HG02943 (cell line): ENCODE data around the gene TCERG1L.
"Not testable (repeated sequence)": the region's sequence is repeated elsewhere in the genome, so short reads cannot be mapped to it uniquely, and the experiment has no call there.

Experiments
- ATAC-seq: cut with Tn5 transposase; IDR thresholded peaks from one replicate; pipeline ENCODE4 v1.9.1; 2021; ENCODE audit warnings: mild to moderate bottlenecking, low read depth, moderate library complexity; ENCODE audit not compliant: unreplicated experiment

The TCERG1L gene

GRCh38 chr10:131116216-131116990, 195.1 kb downstream of the TCERG1L start:
- no peak for ATAC-seq

GRCh38 chr10:131115801-131116200, 195.7 kb downstream of the TCERG1L start:
- no peak for ATAC-seq

- no peak for ATAC-seq
These were observed 196.2 kb downstream of the TCERG1L start for GRCh38 chr10:131115321-131115720.

- ATAC-seq = no peak
These were observed 196.7 kb downstream of the TCERG1L start for GRCh38 chr10:131114846-131115245.

GRCh38 chr10:131113709-131114291, 197.7 kb downstream of the TCERG1L start:
- ATAC-seq = no peak

- no peak for ATAC-seq
These were observed 198.4 kb downstream of the TCERG1L start for GRCh38 chr10:131113165-131113564.

- no peak for ATAC-seq
These were observed 198.8 kb downstream of the TCERG1L start for GRCh38 chr10:131112691-131113090.

GRCh38 chr10:131111471-131112080, 199.9 kb downstream of the TCERG1L start:
- ATAC-seq = no peak

GRCh38 chr10:131111007-131111406, 200.5 kb downstream of the TCERG1L start:
- no peak for ATAC-seq

- ATAC-seq = no peak
These were observed 201.2 kb downstream of the TCERG1L start for GRCh38 chr10:131110241-131110783.

- no peak for ATAC-seq
These were observed 201.8 kb downstream of the TCERG1L start for GRCh38 chr10:131109726-131110125.

- ATAC-seq = no peak
These were observed 202.2 kb downstream of the TCERG1L start for GRCh38 chr10:131109291-131109690.

- no peak for ATAC-seq
These were observed 203.6 kb downstream of the TCERG1L start for GRCh38 chr10:131107970-131108369.

- ATAC-seq = no peak
These were observed 208.8 kb downstream of the TCERG1L start for GRCh38 chr10:131102676-131103075.

- ATAC-seq = no peak
These were observed 209.4 kb downstream of the TCERG1L start for GRCh38 chr10:131102147-131102546.

- not testable (repeated sequence) for ATAC-seq
These were observed 210.8 kb downstream of the TCERG1L start for GRCh38 chr10:131100418-131101410.

GRCh38 chr10:131099028-131099726, 212.3 kb downstream of the TCERG1L start:
- no peak for ATAC-seq

- no peak for ATAC-seq
These were observed 213.0 kb downstream of the TCERG1L start for GRCh38 chr10:131098416-131098952.

- ATAC-seq = no peak
These were observed 215.5 kb downstream of the TCERG1L start for GRCh38 chr10:131096031-131096430.

- ATAC-seq = no peak
These were observed 216.3 kb downstream of the TCERG1L start for GRCh38 chr10:131095313-131095580.
